ENCODE results near the gene SLC25A31. TPM values are rescaled to one million over a fixed set of nuclear protein-coding genes. Genes with fewer than 3 reads are reported as not detected.
A peak's percentile ranks its signal among the peaks of the same experiment; 100 is the strongest.

Gene SLC25A31
- total RNA-seq, 1 donor from 2014 or later: not detected

GRCh38 chr4:127782025-127782274 is 51.8 kb downstream of the SLC25A31 start:
- H3K4me1 Mint-ChIP-seq: peaks cover 20% of the 10 kb centered on the region
- peak overlapping the region; percentile 96 for H3K4me3 Mint-ChIP-seq
- no peaks in the 10 kb centered on the region for H3K36me3 Mint-ChIP-seq (ENCODE audit: low read depth)
- no peak overlapping the region for H3K27ac Mint-ChIP-seq (ENCODE audit: unreplicated experiment)
- H3K27me3 Mint-ChIP-seq (ENCODE audit: low read depth): peaks cover 36% of the 10 kb centered on the region
- TF ChIP-seq CTCF (conservative IDR thresholded peaks at IDR 0.05): no peak
- peak; percentile 75 for DNase-seq (ENCODE audit: low read depth, low spot score)
- H3K9me3 Mint-ChIP-seq: no peaks in the 10 kb centered on the region

- peak; percentile 53 for TF ChIP-seq CTCF (conservative IDR thresholded peaks at IDR 0.05)
- H3K9me3 Mint-ChIP-seq: no peaks in the 10 kb centered on the region
- peaks cover 36% of the 10 kb centered on the region for H3K27me3 Mint-ChIP-seq (ENCODE audit: low read depth)
- H3K36me3 Mint-ChIP-seq (ENCODE audit: low read depth): no peaks in the 10 kb centered on the region
- H3K4me1 Mint-ChIP-seq: peaks cover 20% of the 10 kb centered on the region
- H3K27ac Mint-ChIP-seq (ENCODE audit: unreplicated experiment): peak within 1 kb of the TSS; percentile 81
- DNase-seq (ENCODE audit: low read depth, low spot score): no peak
- H3K4me3 Mint-ChIP-seq: peak within 1 kb of the TSS; percentile 96
These were observed 52.2 kb downstream of the SLC25A31 start, which contains the start of gene HSPA4L for GRCh38 chr4:127782275-127783025. HSPA4L (plus strand) TSS chr4:127782322; CDS start chr4:127782551, 229 bp downstream.

GRCh38 chr4:127783026-127783769 is 53.0 kb downstream of the SLC25A31 start:
- peaks cover 20% of the 10 kb centered on the region for H3K4me1 Mint-ChIP-seq
- H3K4me3 Mint-ChIP-seq: peak overlapping the region; percentile 96
- DNase-seq (ENCODE audit: low read depth, low spot score): peak; percentile 16
- H3K36me3 Mint-ChIP-seq (ENCODE audit: low read depth): no peaks in the 10 kb centered on the region
- no peaks in the 10 kb centered on the region for H3K9me3 Mint-ChIP-seq
- TF ChIP-seq CTCF (conservative IDR thresholded peaks at IDR 0.05): no peak
- no peak overlapping the region for H3K27ac Mint-ChIP-seq (ENCODE audit: unreplicated experiment)
- peaks cover 36% of the 10 kb centered on the region for H3K27me3 Mint-ChIP-seq (ENCODE audit: low read depth)

GRCh38 chr4:127783955-127784770 is 54.0 kb downstream of the SLC25A31 start:
- Mint-ChIP-seq H3K36me3 (ENCODE audit: low read depth) (no peaks in the 10 kb centered on the region), H3K9me3 (no peaks in the 10 kb centered on the region), H3K4me1 (peaks cover 20% of the 10 kb centered on the region), H3K27ac (ENCODE audit: unreplicated experiment) (no peak overlapping the region), H3K27me3 (ENCODE audit: low read depth) (peaks cover 34% of the 10 kb centered on the region), H3K4me3 (peak overlapping the region; percentile 96)
- no peak for DNase-seq (ENCODE audit: low read depth, low spot score)
- no peak for TF ChIP-seq CTCF (conservative IDR thresholded peaks at IDR 0.05)

- Mint-ChIP-seq H3K9me3 (no peaks in the 10 kb centered on the region), H3K36me3 (ENCODE audit: low read depth) (no peaks in the 10 kb centered on the region), H3K27ac (ENCODE audit: unreplicated experiment) (no peak overlapping the region), H3K4me3 (no peak overlapping the region), H3K4me1 (peaks cover 9% of the 10 kb centered on the region), H3K27me3 (ENCODE audit: low read depth) (peaks cover 13% of the 10 kb centered on the region)
- TF ChIP-seq CTCF (conservative IDR thresholded peaks at IDR 0.05): peak; percentile 36
- DNase-seq (ENCODE audit: low read depth, low spot score): no peak
These were observed 58.3 kb downstream of the SLC25A31 start for GRCh38 chr4:127788517-127788916.

Measured in neural crest cell (in vitro differentiated cells).